ENCODE results near the gene KDM8.
"Not testable (repeated sequence)": the region's sequence is repeated elsewhere in the genome, so short reads cannot be mapped to it uniquely, and the experiment has no call there.

GRCh38 chr16:27248886-27249285 is 45.6 kb downstream of the KDM8 start:
- TF ChIP-seq EZH2 (IDR thresholded peaks at IDR 0.05); FOXP2 (optimal IDR thresholded peaks at IDR 0.05; ENCODE audit: control extremely low read depth, extremely low read length, insufficient read depth); POLR2AphosphoS5 (IDR thresholded peaks at IDR 0.05; ENCODE audit: borderline replicate concordance, low read depth, low read length): not testable (repeated sequence)
